H1 (cell line): ENCODE measurements around the gene TUNAR. TPM values are rescaled to one million over a fixed set of nuclear protein-coding genes. Genes with fewer than 3 reads are reported as not detected.
A peak's percentile ranks its signal among the peaks of the same experiment; 100 is the strongest.

Source experiments
- CTCF ChIA-PET: fragments of 300-600 bp; sonication (Branson Sonifier 250); formaldehyde crosslinking; loops from one replicate; lab custom pipeline; 2021; ENCODE audit not compliant: partially characterized antibody; lab: Charles Lee
- POLR2A ChIA-PET: fragments of 300-600 bp; sonication (Branson Sonifier 250); formaldehyde crosslinking; loops from one replicate; lab custom pipeline; 2021; ENCODE audit warnings: inconsistent platforms; ENCODE audit not compliant: partially characterized antibody; lab: Charles Lee
- DNase-seq, 2 experiments: peaks; one replicate each; pipeline versions ENCODE4 v3.0.0 to v3.0.0-alpha.2; 2010 to 2022; ENCODE audit warnings: low spot score in 2 of 2, low read depth in 1 of 2, mixed read lengths in 1 of 2
- FAIRE-seq: peaks from 2 replicates; lab custom pipeline; 2011; peaks lifted over from hg19 to GRCh38; lab: Jason Lieb, UNC
- H2AFZ ChIP-seq: 2 replicates; pipeline ENCODE4 v1.8.1; 2012; ENCODE audit warnings: low read length, inconsistent platforms
- H2AK5ac ChIP-seq: 2 replicates; pipeline ENCODE4 v1.6.1; 2013; ENCODE audit warnings: low read depth, low read length
- H2BK120ac ChIP-seq: replicated peaks from 2 replicates; pipeline ENCODE3; 2013; ENCODE audit warnings: low read depth, low read length, inconsistent platforms
- H2BK12ac ChIP-seq: 2 replicates; pipeline ENCODE4 v1.6.1; 2013; ENCODE audit warnings: low read depth, low read length
- H2BK15ac ChIP-seq: 2 replicates; pipeline ENCODE4 v1.6.1; 2013; ENCODE audit warnings: low read length
- H2BK20ac ChIP-seq: 2 replicates; pipeline ENCODE4 v1.6.1; 2013; ENCODE audit warnings: low read length
- H2BK5ac ChIP-seq: 2 replicates; pipeline ENCODE4 v1.6.1; 2013; ENCODE audit warnings: low read depth, low read length
- H3K14ac ChIP-seq: 2 replicates; pipeline ENCODE4 v1.6.1; 2013; ENCODE audit warnings: inconsistent platforms; ENCODE audit not compliant: insufficient read length
- H3K18ac ChIP-seq: 2 replicates; pipeline ENCODE4 v1.6.1; 2013; ENCODE audit warnings: low read length; ENCODE audit errors: extremely low read depth
- H3K23ac ChIP-seq: 2 replicates; pipeline ENCODE4 v1.6.1; 2013; ENCODE audit warnings: inconsistent platforms; ENCODE audit not compliant: insufficient read length
- H3K23me2 ChIP-seq: 2 replicates; pipeline ENCODE4 v1.6.1; 2013; ENCODE audit warnings: low read depth, low read length
- H3K27ac ChIP-seq: 2 replicates; pipeline ENCODE4 v1.6.1; 2011; ENCODE audit warnings: low read depth, low read length, inconsistent platforms
- H3K27me3 ChIP-seq, 4 experiments: replicated peaks in 1 of 4; 1 replicate in 1 of 4; 2 replicates in 3 of 4; pipeline versions ENCODE4 v1.6.1 to v1.8.1; 2011 to 2013; ENCODE audit warnings: low read length in 3 of 4, mild to moderate bottlenecking in 3 of 4, inconsistent platforms in 2 of 4, mixed read lengths in 2 of 4, moderate library complexity in 1 of 4; ENCODE audit not compliant: control insufficient read depth in 3 of 4, insufficient read depth in 3 of 4; ENCODE audit errors: extremely low read depth in 1 of 4
- H3K36me3 ChIP-seq, 4 experiments: 2 replicates each; pipeline versions ENCODE4 v1.6.1 to v1.8.1; 2011 to 2013; ENCODE audit warnings: mild to moderate bottlenecking in 4 of 4, low read length in 3 of 4, moderate library complexity in 2 of 4, control low read depth in 1 of 4, inconsistent platforms in 1 of 4; ENCODE audit not compliant: insufficient read depth in 4 of 4, control insufficient read depth in 2 of 4
- H3K4ac ChIP-seq: replicated peaks from 2 replicates; pipeline ENCODE3; 2013; ENCODE audit warnings: low read length, low read depth, mixed read lengths, inconsistent platforms; ENCODE audit not compliant: insufficient read length
- H3K4me1 ChIP-seq, 4 experiments: replicated peaks in 1 of 4; 1 replicate in 1 of 4; 2 replicates in 3 of 4; pipeline versions ENCODE4 v1.6.1 to v1.8.1; 2011 to 2013; ENCODE audit warnings: low read length in 3 of 4, inconsistent platforms in 2 of 4, mixed read lengths in 1 of 4; ENCODE audit not compliant: insufficient read depth in 4 of 4, control insufficient read depth in 3 of 4
- H3K4me2 ChIP-seq, 2 experiments: 2 replicates each; pipeline versions ENCODE4 v1.6.1 to v1.8.1; 2011 to 2013; ENCODE audit warnings: low read depth in 2 of 2, low read length in 2 of 2, control low read depth in 1 of 2, inconsistent platforms in 1 of 2, mild to moderate bottlenecking in 1 of 2; ENCODE audit not compliant: insufficient read depth in 1 of 2
- H3K4me3 ChIP-seq, 4 experiments: fragments of 200-600, 300-600 bp in 1 of 4; sonication (generic), shearing (Covaris generic), sonication (Bioruptor Twin) in 1 of 4; 2 replicates each; pipeline versions ENCODE4 v1.5.1 to v1.8.1; 2011 to 2016; ENCODE audit warnings: low read length in 4 of 4, low read depth in 3 of 4, control low read depth in 2 of 4, inconsistent platforms in 2 of 4, mild to moderate bottlenecking in 2 of 4, mixed read lengths in 1 of 4, moderate library complexity in 1 of 4; ENCODE audit not compliant: insufficient read depth in 2 of 4; ENCODE audit errors: extremely low read depth in 1 of 4
- H3K56ac ChIP-seq: replicated peaks from 2 replicates; pipeline ENCODE3; 2013; ENCODE audit warnings: low read depth, mild to moderate bottlenecking, mixed read lengths, low read length, inconsistent platforms; ENCODE audit not compliant: insufficient read length
- H3K79me1 ChIP-seq: 2 replicates; pipeline ENCODE4 v1.6.1; 2013; ENCODE audit warnings: low read depth, low read length, control low read depth
- H3K79me2 ChIP-seq, 2 experiments: 2 replicates each; pipeline versions ENCODE4 v1.6.1 to v1.8.1; 2012 to 2013; ENCODE audit warnings: low read length in 2 of 2, mild to moderate bottlenecking in 2 of 2, inconsistent platforms in 1 of 2; ENCODE audit not compliant: insufficient read depth in 2 of 2, control insufficient read depth in 1 of 2
- H3K9ac ChIP-seq, 4 experiments: replicated peaks in 1 of 4; 1 replicate in 1 of 4; 2 replicates in 3 of 4; pipeline versions ENCODE4 v1.6.1 to v1.8.1; 2011 to 2013; ENCODE audit warnings: low read depth in 3 of 4, low read length in 3 of 4, control low read depth in 2 of 4, mild to moderate bottlenecking in 2 of 4, moderate library complexity in 2 of 4, inconsistent platforms in 1 of 4; ENCODE audit errors: extremely low read depth in 1 of 4
- H3K9me3 ChIP-seq, 2 experiments: 2 replicates each; pipeline versions ENCODE4 v1.6.1 to v1.8.1; 2012 to 2013; ENCODE audit warnings: mild to moderate bottlenecking in 2 of 2, moderate library complexity in 2 of 2, control low read depth in 1 of 2, inconsistent platforms in 1 of 2, low read depth in 1 of 2, low read length in 1 of 2, mixed read lengths in 1 of 2; ENCODE audit not compliant: insufficient read depth in 2 of 2
- H4K20me1 ChIP-seq, 2 experiments: replicated peaks in 1 of 2; 2 replicates each; pipeline versions ENCODE3 to v1.8.1; 2011 to 2013; ENCODE audit warnings: inconsistent platforms in 2 of 2, low read length in 2 of 2, mild to moderate bottlenecking in 1 of 2; ENCODE audit not compliant: insufficient read depth in 2 of 2, control insufficient read depth in 1 of 2
- H4K5ac ChIP-seq: 2 replicates; pipeline ENCODE4 v1.6.1; 2013; ENCODE audit warnings: low read length, low read depth, mixed read lengths, inconsistent platforms; ENCODE audit not compliant: insufficient read length
- H4K8ac ChIP-seq: 2 replicates; pipeline ENCODE4 v1.8.0; 2013; ENCODE audit warnings: mild to moderate bottlenecking, moderate library complexity, low read length, inconsistent platforms; ENCODE audit not compliant: insufficient read depth; ENCODE audit errors: extremely low read depth
- H4K91ac ChIP-seq: replicated peaks from 2 replicates; pipeline ENCODE3; 2013; ENCODE audit warnings: low read length, mixed read lengths, inconsistent platforms; ENCODE audit not compliant: insufficient read length
- EZH2 ChIP-seq: fragments of 200-600 bp; sonication (generic); IDR thresholded peaks from 2 replicates; pipeline ENCODE4 v1.7.1; 2012; ENCODE audit warnings: low read depth, mild to moderate bottlenecking, moderate library complexity, low read length, inconsistent platforms; ENCODE audit not compliant: severe bottlenecking
- SP4 ChIP-seq: IDR thresholded peaks from 2 replicates; pipeline ENCODE4 v1.6.1; 2012; ENCODE audit warnings: low read length, inconsistent platforms
- WGBS, 2 experiments: shearing (Covaris generic) in 1 of 2; methylation state at CpG; one replicate each; pipeline versions ENCODE4 v1.1.6 to v1.1.7; 2013 to 2015; ENCODE audit warnings: low lambda C conversion rate in 2 of 2, mixed read lengths in 2 of 2, inconsistent platforms in 1 of 2, low coverage in 1 of 2, missing lambda C conversion rate in 1 of 2; ENCODE audit not compliant: insufficient replicate concordance in 2 of 2, insufficient coverage in 1 of 2, insufficient read length in 1 of 2; ENCODE audit errors: extremely low coverage in 1 of 2, missing lambda C conversion rate in 1 of 2; 5-methylcytosine and 5-hydroxymethylcytosine counted together
- polyA plus RNA-seq, 7 experiments: library from polyadenylated mRNA; depleted of rRNA in 3 of 7; stranded (reverse) in 5 of 7; unstranded in 2 of 7; fragments of >200 nt in 5 of 7; fragments of 200-250 nt in 2 of 7; gene quantifications; 1 replicate in 5 of 7; 2 replicates in 1 of 7; 4 replicates in 1 of 7; pipeline versions ENCODE4 v1.2.1 to v1.2.3, GENCODE V29; 2011 to 2013; ENCODE audit warnings: missing spikeins in 2 of 7, mixed read lengths in 2 of 7
- total RNA-seq: library from RNA; stranded (reverse); fragmentation: NEBNext Ultra II Directional; extraction: Animal tissue kit (Norgen Biotek cat#: 25700); gene quantifications from 2 replicates; pipeline ENCODE4 v1.2.1, GENCODE V29; 2021
- TF ChIP-seq, protein P1 (sequence below): IDR thresholded peaks from 2 replicates; pipeline ENCODE4 v1.6.1; 2012; ENCODE audit warnings: inconsistent platforms

Gene TUNAR
- total and polyA plus RNA-seq, 2 of the 8 experiments (the other 6 are each of a cell fraction or from before 2014, with no cell fraction given), result 12.8 to 63.9 TPM

DNA sequence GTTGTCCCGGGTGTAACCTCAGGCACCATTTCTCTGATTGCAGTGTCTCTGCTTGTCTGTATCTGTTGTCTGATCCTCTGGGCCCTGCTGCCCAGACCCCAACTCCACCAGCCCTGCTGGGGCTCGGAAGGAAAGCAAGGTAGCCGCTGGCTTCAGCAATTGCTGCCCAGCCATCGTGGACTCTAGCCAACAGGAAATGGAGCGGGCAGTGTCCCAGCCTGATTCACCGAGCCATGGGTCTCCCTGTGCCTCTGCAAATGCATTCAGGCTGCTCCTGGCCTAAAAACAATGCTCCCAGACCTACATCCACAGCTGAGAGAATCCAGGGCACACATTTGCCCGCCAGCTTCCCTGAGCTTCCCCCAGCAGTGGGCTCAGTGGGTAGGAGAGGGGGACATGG lies 9.2 kb downstream of the TUNAR start:
- no peak overlapping the region for H3K4me2 ChIP-seq
- no peak overlapping the region for H2BK15ac ChIP-seq
- no peak overlapping the region for H3K23ac ChIP-seq
- H3K23me2 ChIP-seq, result no peaks in the 10 kb centered on the region
- no peak overlapping the region for H2AK5ac ChIP-seq
- peaks cover 8 to 88% of the 10 kb centered on the region in 2 experiments for H3K79me2 ChIP-seq
- FAIRE-seq, result no peak
- no peak overlapping the region for H3K4ac ChIP-seq
- no peak overlapping the region for H2BK120ac ChIP-seq
- H2BK20ac ChIP-seq, result no peak overlapping the region
- H4K91ac ChIP-seq, result peak overlapping the region; percentile 18
- CTCF ChIA-PET, result interaction anchor here (1.1 to 8.5 kb wide), 3 partner anchors 10 to 277 kb away, joined by 3 to 90 read pairs (median 3); no protein-coding TSS in a partner anchor
- H3K79me1 ChIP-seq, result peaks cover 30% of the 10 kb centered on the region
- H3K9me3 ChIP-seq, result no peaks in the 10 kb centered on the region
- peaks cover 0 to 43% (median under 1%) of the 10 kb centered on the region in 4 experiments; a peak in 4 of 8 replicates for H3K36me3 ChIP-seq
- H3K9ac ChIP-seq, result no peak overlapping the region
- H4K20me1 ChIP-seq, result peaks cover 0 to 1% of the 10 kb centered on the region in 2 experiments
- H2BK5ac ChIP-seq, result no peak overlapping the region
- no peaks in the 10 kb centered on the region; a peak in 1 of 7 replicates for H3K27me3 ChIP-seq
- no peak overlapping the region for H2AFZ ChIP-seq
- no peak overlapping the region for H4K5ac ChIP-seq
- H3K18ac ChIP-seq, result no peak overlapping the region
- no peak overlapping the region for H4K8ac ChIP-seq
- DNase-seq, result no peak
- 96% methylated on average over 7 of the region's 7 CpGs; no CpG with 5 or more reads in 1 of the 2 experiments for WGBS, 2 experiments
- H3K27ac ChIP-seq, result no peak overlapping the region
- no peak overlapping the region for H3K56ac ChIP-seq
- POLR2A ChIA-PET, result interaction anchor here (1.5 kb wide), 1 partner anchor 14 kb away, joined by 3 read pairs; no protein-coding TSS in a partner anchor
- H3K14ac ChIP-seq, result no peak overlapping the region
- H2BK12ac ChIP-seq, result no peak overlapping the region
- peaks cover 2 to 15% (median 7%) of the 10 kb centered on the region in 4 experiments for H3K4me1 ChIP-seq
- H3K4me3 ChIP-seq, result no peak overlapping the region
- TF ChIP-seq EZH2 (no peak), SP4 (no peak)
- TF ChIP-seq, protein P1, sequence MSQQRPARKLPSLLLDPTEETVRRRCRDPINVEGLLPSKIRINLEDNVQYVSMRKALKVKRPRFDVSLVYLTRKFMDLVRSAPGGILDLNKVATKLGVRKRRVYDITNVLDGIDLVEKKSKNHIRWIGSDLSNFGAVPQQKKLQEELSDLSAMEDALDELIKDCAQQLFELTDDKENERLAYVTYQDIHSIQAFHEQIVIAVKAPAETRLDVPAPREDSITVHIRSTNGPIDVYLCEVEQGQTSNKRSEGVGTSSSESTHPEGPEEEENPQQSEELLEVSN, result no peak
